ENCODE data around the gene PRKCG. TPM values are rescaled to one million over a fixed set of nuclear protein-coding genes. Genes with fewer than 3 reads are reported as not detected.

Gene PRKCG
- total RNA-seq, 1 experiment from 2014 or later: not detected

- H3K27me3 Mint-ChIP-seq (ENCODE audit: insufficient read depth, unreplicated experiment): peaks cover 84% of the 10 kb centered on the region
- peaks cover 7% of the 10 kb centered on the region for H3K4me1 Mint-ChIP-seq (ENCODE audit: insufficient read depth, unreplicated experiment)
- intact Hi-C loops (cut with micrococcal nuclease): loop anchor here (5.0 kb wide), 1 partner anchor 66 kb away; no protein-coding TSS in a partner anchor
- no TSS peak for BruUV-seq (replicated peaks)
- H3K36me3 Mint-ChIP-seq (ENCODE audit: insufficient read depth, unreplicated experiment): peaks cover 6% of the 10 kb centered on the region
- ChIA-PET CTCF (interaction anchor here (0.6 to 1.6 kb wide), 4 partner anchors 9 to 118 kb away, joined by 3 to 10 read pairs (median 6); no protein-coding TSS in a partner anchor), POLR2A (no interaction called here)
- no peak overlapping the region for H3K4me3 Mint-ChIP-seq (ENCODE audit: unreplicated experiment)
- peaks cover 7% of the 10 kb centered on the region for H3K9me3 Mint-ChIP-seq (ENCODE audit: unreplicated experiment)
- DNase-seq (ENCODE audit: unreplicated experiment): peak; percentile 47
- H3K27ac Mint-ChIP-seq (ENCODE audit: low read depth, unreplicated experiment): no peak overlapping the region
- TF ChIP-seq CTCF (IDR thresholded peaks at IDR 0.05; ENCODE audit: unreplicated experiment): no peak
Measured at GRCh38 chr19:53908106-53908934, 26.3 kb downstream of the PRKCG start.

GRCh38 chr19:53908935-53909415 lies 27.0 kb downstream of the PRKCG start, which contains the start of gene CACNG7:
CACNG7 (plus strand) TSS chr19:53909278; CDS start chr19:53912832, 3,554 bp downstream.
- peaks cover 7% of the 10 kb centered on the region for H3K4me1 Mint-ChIP-seq (ENCODE audit: insufficient read depth, unreplicated experiment)
- H3K27me3 Mint-ChIP-seq (ENCODE audit: insufficient read depth, unreplicated experiment): peaks cover 80% of the 10 kb centered on the region
- no peak for DNase-seq (ENCODE audit: unreplicated experiment)
- no TSS peak for BruUV-seq (replicated peaks)
- peaks cover 7% of the 10 kb centered on the region for H3K9me3 Mint-ChIP-seq (ENCODE audit: unreplicated experiment)
- no peak within 1 kb of the TSS for H3K27ac Mint-ChIP-seq (ENCODE audit: low read depth, unreplicated experiment)
- intact Hi-C loops (cut with micrococcal nuclease): loop anchor here (5.0 kb wide), 1 partner anchor 67 kb away; no protein-coding TSS in a partner anchor
- H3K4me3 Mint-ChIP-seq (ENCODE audit: unreplicated experiment): no peak within 1 kb of the TSS
- no peak for TF ChIP-seq CTCF (IDR thresholded peaks at IDR 0.05; ENCODE audit: unreplicated experiment)
- CTCF ChIA-PET: no interaction called here
- POLR2A ChIA-PET: no interaction called here
- H3K36me3 Mint-ChIP-seq (ENCODE audit: insufficient read depth, unreplicated experiment): peaks cover 6% of the 10 kb centered on the region

GRCh38 chr19:53909471-53910169 lies 27.6 kb downstream of the PRKCG start:
- no peak for TF ChIP-seq CTCF (IDR thresholded peaks at IDR 0.05; ENCODE audit: unreplicated experiment)
- intact Hi-C loops (cut with micrococcal nuclease): loop anchor here (5.0 kb wide), 1 partner anchor 67 kb away; no protein-coding TSS in a partner anchor
- no peak for DNase-seq (ENCODE audit: unreplicated experiment)
- Mint-ChIP-seq H3K9me3 (ENCODE audit: unreplicated experiment) (peaks cover 9% of the 10 kb centered on the region), H3K27me3 (ENCODE audit: insufficient read depth, unreplicated experiment) (peaks cover 74% of the 10 kb centered on the region), H3K36me3 (ENCODE audit: insufficient read depth, unreplicated experiment) (peaks cover 6% of the 10 kb centered on the region), H3K27ac (ENCODE audit: low read depth, unreplicated experiment) (no peak overlapping the region), H3K4me3 (ENCODE audit: unreplicated experiment) (no peak overlapping the region), H3K4me1 (ENCODE audit: insufficient read depth, unreplicated experiment) (peaks cover 7% of the 10 kb centered on the region)
- no TSS peak for BruUV-seq (replicated peaks)
- CTCF ChIA-PET: interaction anchor here (0.6 to 0.7 kb wide), 2 partner anchors 104 to 227 kb away, joined by 3 to 4 read pairs; no protein-coding TSS in a partner anchor
- POLR2A ChIA-PET: no interaction called here

- no peak for DNase-seq (ENCODE audit: unreplicated experiment)
- H3K27me3 Mint-ChIP-seq (ENCODE audit: insufficient read depth, unreplicated experiment): peaks cover 69% of the 10 kb centered on the region
- intact Hi-C loops (cut with micrococcal nuclease): no loop called here
- H3K27ac Mint-ChIP-seq (ENCODE audit: low read depth, unreplicated experiment): no peak overlapping the region
- TF ChIP-seq CTCF (IDR thresholded peaks at IDR 0.05; ENCODE audit: unreplicated experiment): no peak
- ChIA-PET POLR2A (no interaction called here), CTCF (interaction anchor here (0.6 to 0.7 kb wide), 2 partner anchors 104 to 227 kb away, joined by 3 to 4 read pairs; no protein-coding TSS in a partner anchor)
- peaks cover 14% of the 10 kb centered on the region for H3K9me3 Mint-ChIP-seq (ENCODE audit: unreplicated experiment)
- BruUV-seq (replicated peaks): no TSS peak
- no peak overlapping the region for H3K4me3 Mint-ChIP-seq (ENCODE audit: unreplicated experiment)
- H3K36me3 Mint-ChIP-seq (ENCODE audit: insufficient read depth, unreplicated experiment): peaks cover 6% of the 10 kb centered on the region
- H3K4me1 Mint-ChIP-seq (ENCODE audit: insufficient read depth, unreplicated experiment): peaks cover 7% of the 10 kb centered on the region
Measured at GRCh38 chr19:53910170-53910518, 28.1 kb downstream of the PRKCG start.

Measured in MCF 10A (cell line).